OCI-LY7 (cell line): Measurements from ENCODE around the gene HTT. TPM values are rescaled to one million over a fixed set of nuclear protein-coding genes. Genes with fewer than 3 reads are reported as not detected.
"Not testable (repeated sequence)": the region's sequence is repeated elsewhere in the genome, so short reads cannot be mapped to it uniquely, and the experiment has no call there.

ENCODE experiments used
- BruUV-seq: library from RNA; stranded (reverse); fragments of 400-500 nt; replicated peaks from 2 replicates; lab custom pipeline; 2021; lab: Mats Ljungman, UMichigan
- CTCF ChIA-PET: fragments of 300-600 bp; sonication (Branson Sonifier 250); formaldehyde crosslinking; loops from one replicate; lab custom pipeline; 2022; ENCODE audit warnings: antibody characterized with exemption; ENCODE audit not compliant: unreplicated experiment; lab: Charles Lee
- POLR2A ChIA-PET: fragments of 300-600 bp; sonication (Branson Sonifier 250); formaldehyde crosslinking; loops from one replicate; lab custom pipeline; 2022; ENCODE audit warnings: antibody characterized with exemption; lab: Charles Lee
- DNase-seq: peaks from one replicate; pipeline ENCODE4 v3.0.0-alpha.2; 2015; ENCODE audit warnings: low spot score
- H2AFZ ChIP-seq: fragments of 200-600 bp; sonication (generic), shearing (Covaris generic); 2 replicates; pipeline ENCODE4 v1.6.1; 2014; ENCODE audit warnings: mild to moderate bottlenecking, antibody characterized with exemption, low read length, moderate library complexity
- H3K27ac ChIP-seq: fragments of 200-600 bp; sonication (generic); 2 replicates; pipeline ENCODE4 v1.5.1; 2014; ENCODE audit warnings: mixed run types, low read depth, mild to moderate bottlenecking, moderate library complexity, low read length, inconsistent platforms; ENCODE audit not compliant: poor library complexity, severe bottlenecking
- H3K36me3 ChIP-seq: fragments of 200-600 bp; sonication (generic); 2 replicates; pipeline ENCODE4 v1.6.1; 2014; ENCODE audit warnings: mild to moderate bottlenecking, antibody characterized with exemption, low read length, moderate library complexity, mixed read lengths; ENCODE audit not compliant: insufficient read depth
- H3K4me1 ChIP-seq: fragments of 200-600 bp; sonication (generic); 2 replicates; pipeline ENCODE4 v1.5.1; 2014; ENCODE audit warnings: mild to moderate bottlenecking, low read length; ENCODE audit not compliant: insufficient read depth, poor library complexity, severe bottlenecking
- H3K4me2 ChIP-seq: fragments of 200-600 bp; sonication (generic); 2 replicates; pipeline ENCODE4 v1.6.1; 2014; ENCODE audit warnings: mild to moderate bottlenecking, low read length
- H3K4me3 ChIP-seq: fragments of 200-600 bp; sonication (generic); 2 replicates; pipeline ENCODE4 v1.5.1; 2014; ENCODE audit warnings: mild to moderate bottlenecking, low read depth, low read length; ENCODE audit not compliant: poor library complexity, severe bottlenecking
- H3K79me2 ChIP-seq: fragments of 200-600 bp; sonication (generic); 2 replicates; pipeline ENCODE4 v1.6.1; 2016; ENCODE audit warnings: low read depth, mild to moderate bottlenecking, low read length, moderate library complexity, mixed read lengths; ENCODE audit not compliant: insufficient read depth
- H3K9me2 ChIP-seq: fragments of 200-600 bp; sonication (generic); 2 replicates; pipeline ENCODE4 v1.6.1; 2016; ENCODE audit warnings: mild to moderate bottlenecking, low read length, mixed read lengths; ENCODE audit not compliant: insufficient read depth
- H3K9me3 ChIP-seq: fragments of 200-600 bp; sonication (generic); 2 replicates; pipeline ENCODE4 v1.6.1; 2014; ENCODE audit warnings: mild to moderate bottlenecking, mixed run types, low read length, mixed read lengths
- H4K20me1 ChIP-seq: fragments of 200-600 bp; sonication (generic); 2 replicates; pipeline ENCODE4 v1.6.1; 2014; ENCODE audit warnings: mild to moderate bottlenecking, antibody characterized with exemption, low read length, moderate library complexity, mixed read lengths; ENCODE audit not compliant: insufficient read depth
- CTCF ChIP-seq: fragments of 200-600 bp; sonication (generic); conservative IDR thresholded peaks from 2 replicates; pipeline ENCODE4 v1.5.1; 2014; ENCODE audit warnings: mild to moderate bottlenecking, antibody characterized with exemption, low read length, moderate library complexity, mixed read lengths
- EZH2phosphoT487 ChIP-seq: fragments of 200-600 bp; sonication (generic); IDR thresholded peaks from 2 replicates; pipeline ENCODE4 v1.6.1; 2018; ENCODE audit warnings: low read depth, borderline replicate concordance, mild to moderate bottlenecking, mixed run types, antibody characterized with exemption, low read length, moderate library complexity, mixed read lengths
- intact Hi-C: fragments of 100-400 bp; cut with micrococcal nuclease; formaldehyde crosslinking; loops from one replicate; pipeline ENCODE4 v1.10.0; 2022; ENCODE audit not compliant: unreplicated experiment
- total RNA-seq, 2 experiments: library from RNA; depleted of rRNA in 1 of 2; stranded (reverse); fragments of >200 nt in 1 of 2; shearing (Covaris generic) in 1 of 2; gene quantifications; 2 replicates each; pipeline ENCODE4 v1.2.3, GENCODE V29; 2014 to 2022

HTT gene
- total RNA-seq, 2 experiments from 2014 or later, result 36.4 to 91.3 TPM

GRCh38 chr4:3157366-3157765 is 82.9 kb downstream of the HTT start:
- no peaks in the 10 kb centered on the region for H3K79me2 ChIP-seq
- no peak overlapping the region for H3K27ac ChIP-seq
- DNase-seq, result no peak
- ChIA-PET CTCF (no interaction called here), POLR2A (interaction anchor here (0.6 kb wide), 1 partner anchor 125 kb away, joined by 3 read pairs; no protein-coding TSS in a partner anchor)
- no peaks in the 10 kb centered on the region for H3K4me1 ChIP-seq
- BruUV-seq, result no TSS peak
- no peak overlapping the region for H2AFZ ChIP-seq
- no peaks in the 10 kb centered on the region for H4K20me1 ChIP-seq
- TF ChIP-seq CTCF, result no peak
- no peak for TF ChIP-seq EZH2phosphoT487
- no peak overlapping the region for H3K4me3 ChIP-seq
- intact Hi-C loops, result no loop called here
- H3K9me3 ChIP-seq, result no peaks in the 10 kb centered on the region; the same call in 1 of the 2 replicates
- no peak overlapping the region for H3K4me2 ChIP-seq
- H3K36me3 ChIP-seq, result peaks cover 83% of the 10 kb centered on the region
- H3K9me2 ChIP-seq, result no peaks in the 10 kb centered on the region

GRCh38 chr4:3158841-3159240 is 84.4 kb downstream of the HTT start:
- H3K4me1 ChIP-seq, result no peaks in the 10 kb centered on the region
- no peak overlapping the region for H3K4me2 ChIP-seq
- no peak overlapping the region for H3K4me3 ChIP-seq
- no peaks in the 10 kb centered on the region for H4K20me1 ChIP-seq
- H2AFZ ChIP-seq, result no peak overlapping the region
- peaks cover 79% of the 10 kb centered on the region for H3K36me3 ChIP-seq
- DNase-seq, result no peak
- no peaks in the 10 kb centered on the region for H3K9me2 ChIP-seq
- BruUV-seq, result no TSS peak
- no peak overlapping the region for H3K27ac ChIP-seq
- ChIA-PET POLR2A (interaction anchor here (0.9 kb wide), 1 partner anchor 56 kb away, joined by 3 read pairs; no protein-coding TSS in a partner anchor), CTCF (no interaction called here)
- intact Hi-C loops, result no loop called here
- H3K9me3 ChIP-seq, result no peaks in the 10 kb centered on the region; the same call in 1 of the 2 replicates
- no peaks in the 10 kb centered on the region for H3K79me2 ChIP-seq
- TF ChIP-seq CTCF (no peak), EZH2phosphoT487 (no peak)

- intact Hi-C loops, result no loop called here
- H3K4me1 ChIP-seq, result no peaks in the 10 kb centered on the region
- no peak overlapping the region for H3K4me2 ChIP-seq
- no peaks in the 10 kb centered on the region for H3K9me2 ChIP-seq
- CTCF ChIA-PET, result no interaction called here
- no peak overlapping the region for H2AFZ ChIP-seq
- no peak for DNase-seq
- no peak overlapping the region for H3K4me3 ChIP-seq
- H3K79me2 ChIP-seq, result no peaks in the 10 kb centered on the region
- no peak overlapping the region for H3K27ac ChIP-seq
- POLR2A ChIA-PET, result interaction anchor here (0.9 kb wide), 1 partner anchor 64 kb away, joined by 3 read pairs; no protein-coding TSS in a partner anchor
- no TSS peak for BruUV-seq
- H3K9me3 ChIP-seq, result no peaks in the 10 kb centered on the region; the same call in 1 of the 2 replicates
- no peak for TF ChIP-seq CTCF
- no peak for TF ChIP-seq EZH2phosphoT487
- no peaks in the 10 kb centered on the region for H4K20me1 ChIP-seq
- H3K36me3 ChIP-seq, result peaks cover 73% of the 10 kb centered on the region
Observed at GRCh38 chr4:3160438-3160837, 86.0 kb downstream of the HTT start.

- H3K9me3 ChIP-seq, H4K20me1 ChIP-seq, H3K9me2 ChIP-seq, CTCF ChIA-PET, H3K4me1 ChIP-seq, DNase-seq, H3K27ac ChIP-seq, H3K79me2 ChIP-seq, H2AFZ ChIP-seq, H3K4me2 ChIP-seq, H3K4me3 ChIP-seq, BruUV-seq, POLR2A ChIA-PET, intact Hi-C loops: not testable (repeated sequence)
- H3K36me3 ChIP-seq, result peaks cover 70% of the 10 kb centered on the region
Observed at GRCh38 chr4:3161044-3161443, 86.6 kb downstream of the HTT start.
